Stimulated activated CD4-positive, alpha-beta T cell treated with anti-CD3 and anti-CD28 coated beads, TNF-alpha, amount 100 ng/mL, for 48 hours (primary cell): Measurements from ENCODE around the gene DMRTB1.
"Not testable (repeated sequence)": the region's sequence is repeated elsewhere in the genome, so short reads cannot be mapped to it uniquely, and the experiment has no call there.

Experiments
- DNase-seq, 3 donors: peaks; one replicate each; pipeline ENCODE4 v3.0.0-alpha.2; 2020; ENCODE audit warnings: low read depth in 3 of 3

The DMRTB1 gene

DNA sequence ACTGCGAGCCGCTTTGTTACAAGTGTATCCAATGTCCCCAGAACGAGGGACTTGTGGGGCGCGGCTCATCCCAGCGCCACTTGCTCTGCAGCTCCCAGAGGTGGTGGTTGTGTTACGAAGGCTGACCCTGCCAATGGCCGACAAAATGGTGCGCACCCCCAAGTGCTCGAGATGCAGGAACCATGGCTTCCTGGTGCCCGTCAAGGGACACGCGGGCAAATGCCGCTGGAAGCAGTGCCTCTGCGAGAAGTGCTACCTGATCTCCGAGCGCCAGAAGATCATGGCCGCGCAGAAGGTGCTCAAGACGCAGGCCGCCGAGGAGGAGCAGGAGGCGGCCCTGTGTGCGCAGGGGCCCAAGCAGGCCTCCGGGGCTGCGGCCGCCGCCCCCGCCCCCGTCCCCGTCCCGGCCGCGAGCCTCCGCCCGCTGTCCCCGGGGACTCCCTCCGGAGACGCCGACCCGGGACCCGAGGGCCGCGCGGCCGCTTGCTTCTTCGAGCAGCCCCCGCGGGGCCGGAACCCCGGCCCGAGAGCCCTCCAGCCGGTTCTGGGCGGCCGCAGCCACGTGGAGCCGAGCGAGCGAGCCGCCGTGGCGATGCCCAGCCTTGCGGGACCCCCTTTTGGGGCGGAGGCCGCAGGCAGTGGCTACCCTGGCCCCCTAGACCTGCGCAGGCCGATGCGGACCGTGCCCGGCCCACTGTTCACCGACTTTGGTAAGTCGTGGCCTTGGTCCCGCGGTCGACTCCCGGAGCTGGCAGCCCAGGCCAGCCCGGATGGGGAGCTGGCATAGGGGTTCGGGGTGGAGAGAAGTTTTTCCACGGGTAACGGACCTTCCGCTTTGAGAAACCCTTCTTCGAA is at the start of gene DMRTB1:
TSS of gene DMRTB1 (plus strand) at position 79 of the 855 bp plus-strand sequence. CDS start at position 134, 55 bp downstream.
- DNase-seq = no peak

GRCh38 chr1:53409695-53410094 is 49.5 kb upstream of the DMRTB1 start:
- DNase-seq = no peak

- DNase-seq = no peak
Measured at GRCh38 chr1:53410100-53410541, 49.1 kb upstream of the DMRTB1 start.

DNA sequence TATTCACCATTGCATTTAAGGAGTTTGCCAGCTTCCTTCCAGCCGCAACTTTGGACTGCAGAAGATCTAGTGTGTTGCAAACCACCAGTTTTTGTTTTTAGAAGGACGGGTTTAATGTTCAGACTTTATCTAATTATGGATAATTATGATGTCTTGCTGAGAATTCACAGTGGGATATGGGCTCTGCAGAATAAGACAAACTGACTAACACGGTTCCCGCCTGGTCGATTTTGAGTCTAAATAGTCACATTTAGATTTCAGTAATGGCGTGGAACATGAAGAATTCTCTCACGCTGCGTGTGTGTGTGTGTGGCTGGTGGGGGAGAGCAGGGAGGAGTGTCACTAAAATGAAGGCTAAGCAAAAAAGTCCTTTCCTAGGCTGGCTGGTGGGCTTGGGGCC is 48.5 kb upstream of the DMRTB1 start:
- no peak for DNase-seq

GRCh38 chr1:53411541-53412152 is 47.6 kb upstream of the DMRTB1 start:
- DNase-seq = no peak

- no peak for DNase-seq
Measured at GRCh38 chr1:53412285-53413174, 46.7 kb upstream of the DMRTB1 start.

GRCh38 chr1:53413175-53414001 is 45.8 kb upstream of the DMRTB1 start:
- peak; percentile 29 to 61 (median 32) for DNase-seq

- DNase-seq = no peak
Measured at GRCh38 chr1:53414632-53415031, 44.6 kb upstream of the DMRTB1 start.

DNA sequence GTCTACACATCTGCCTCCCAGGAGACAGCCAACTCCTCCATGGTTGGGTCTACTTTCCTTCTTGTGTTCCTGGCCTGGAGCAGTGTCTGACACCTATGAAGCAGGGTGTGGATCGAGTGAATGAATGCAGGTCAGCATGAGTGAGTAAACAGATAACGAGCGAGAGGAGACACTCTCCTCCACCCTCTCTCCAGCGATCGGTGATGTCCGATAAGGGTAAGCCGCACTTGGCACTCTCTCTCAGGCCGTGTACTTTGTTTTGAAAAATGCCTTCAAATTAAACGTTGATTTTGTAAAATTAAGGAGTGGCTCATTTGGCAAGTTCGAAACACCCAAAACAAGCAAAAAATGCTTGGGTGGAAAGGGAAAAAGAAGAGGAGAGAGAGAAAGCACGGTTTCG is 43.8 kb upstream of the DMRTB1 start:
- no peak for DNase-seq

DNA sequence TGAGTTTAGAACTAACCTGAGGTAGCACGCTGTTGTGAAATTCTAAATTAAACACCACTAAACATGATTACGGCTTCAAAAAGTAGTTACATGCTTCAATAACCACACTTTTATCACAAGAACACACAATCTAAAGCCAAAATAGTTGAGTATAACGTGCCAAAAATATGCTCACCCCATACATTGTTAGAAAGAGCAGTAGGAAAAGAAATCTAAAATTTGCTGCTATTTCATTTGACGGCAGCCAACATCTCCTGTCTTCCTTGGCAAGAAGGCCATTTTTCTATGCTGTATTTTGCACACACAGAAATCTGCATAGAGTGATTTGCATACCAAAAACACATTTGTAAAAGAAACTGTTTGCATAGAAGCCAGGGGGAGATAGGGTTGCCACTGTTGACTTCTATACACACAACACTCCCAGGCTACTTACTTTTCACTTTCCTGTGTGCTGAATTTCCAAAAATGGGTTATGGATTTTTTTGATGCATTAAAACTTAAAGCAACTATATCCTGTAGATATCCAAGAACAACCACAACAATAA is 42.9 kb upstream of the DMRTB1 start:
- DNase-seq = no peak

DNA sequence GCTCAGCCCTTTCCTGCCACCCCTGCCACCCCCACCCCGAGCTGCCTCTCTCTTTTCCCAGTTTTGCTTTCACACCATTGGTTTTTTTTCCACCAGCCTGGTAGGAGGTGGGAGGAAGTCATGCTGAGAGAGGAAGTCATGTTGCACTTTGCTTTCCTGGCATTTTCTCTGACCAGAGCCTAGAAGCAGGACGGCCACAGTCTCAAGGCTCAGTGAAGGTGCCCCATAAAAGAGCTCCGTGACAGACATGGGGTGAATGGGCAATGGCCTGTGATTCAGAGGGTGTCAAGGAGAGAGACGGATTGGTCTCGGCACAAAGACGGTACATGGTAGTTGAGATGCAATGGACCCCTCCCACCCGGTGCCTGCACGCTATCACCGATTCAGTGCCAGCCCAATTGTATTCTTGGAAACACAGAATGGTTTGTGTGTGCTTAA is 42.1 kb upstream of the DMRTB1 start:
- DNase-seq = no peak

DNA sequence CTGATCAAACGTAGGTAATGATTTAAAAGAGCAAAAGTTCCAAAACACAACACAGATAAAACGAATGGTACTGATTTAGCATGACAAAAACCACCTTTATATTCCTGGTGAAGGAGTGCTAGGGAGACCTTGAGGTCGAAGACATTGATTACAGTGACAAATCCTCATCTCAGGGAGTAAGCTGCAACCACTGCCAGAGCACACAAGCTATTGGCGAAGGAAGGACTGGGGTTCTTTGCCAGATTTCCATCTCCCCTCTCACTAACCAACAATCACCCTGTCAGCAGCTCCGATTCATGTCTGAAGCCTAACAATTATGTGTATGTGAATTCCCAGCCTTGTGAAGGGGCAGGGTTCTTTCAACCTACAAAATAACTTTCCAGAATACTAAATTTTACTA is 40.2 kb upstream of the DMRTB1 start:
- no peak for DNase-seq

- no peak for DNase-seq
Measured at GRCh38 chr1:53420341-53420740, 38.9 kb upstream of the DMRTB1 start.

- DNase-seq = no peak
Measured at GRCh38 chr1:53421208-53421607, 38.0 kb upstream of the DMRTB1 start.

- no peak for DNase-seq
Measured at GRCh38 chr1:53430261-53430660, 28.9 kb upstream of the DMRTB1 start.

DNA sequence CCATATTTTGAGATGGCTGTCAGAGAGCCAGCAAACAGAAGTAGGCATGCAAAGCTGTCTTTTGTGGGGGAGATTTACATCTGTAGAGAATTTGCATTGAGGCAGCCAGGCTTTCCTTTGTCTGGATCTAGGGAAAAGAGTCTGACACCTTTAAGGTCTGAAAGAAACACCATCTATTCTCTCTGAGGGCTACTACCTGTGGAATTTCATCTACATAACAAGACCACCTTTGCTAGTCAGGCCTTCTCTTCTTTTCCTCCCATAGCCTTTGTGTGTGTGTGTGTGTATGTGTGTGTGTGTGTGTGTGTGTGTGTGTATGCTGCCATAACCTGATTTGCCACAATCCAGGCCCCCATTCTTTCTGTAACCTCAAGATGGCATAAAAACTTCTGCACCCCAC is 28.4 kb upstream of the DMRTB1 start:
- no peak for DNase-seq

DNA sequence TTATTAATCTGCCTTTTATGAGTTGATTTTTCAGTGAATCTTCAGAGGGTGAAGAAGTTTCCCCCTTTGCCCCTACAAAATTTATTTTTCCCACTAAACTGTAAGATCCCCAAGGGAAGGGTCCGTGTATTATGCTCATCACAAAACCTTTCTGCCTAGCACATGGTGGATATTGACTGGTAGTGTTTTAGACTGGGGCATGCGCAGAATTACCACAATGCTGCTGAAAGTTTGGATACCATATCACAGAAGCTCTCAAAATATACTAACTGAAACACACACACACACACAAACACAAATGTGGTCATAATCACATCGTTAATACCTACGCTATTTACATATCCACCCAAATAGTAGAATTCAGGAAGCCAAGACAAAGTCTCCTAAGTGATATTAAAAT is 28.0 kb upstream of the DMRTB1 start:
- no peak for DNase-seq

DNA sequence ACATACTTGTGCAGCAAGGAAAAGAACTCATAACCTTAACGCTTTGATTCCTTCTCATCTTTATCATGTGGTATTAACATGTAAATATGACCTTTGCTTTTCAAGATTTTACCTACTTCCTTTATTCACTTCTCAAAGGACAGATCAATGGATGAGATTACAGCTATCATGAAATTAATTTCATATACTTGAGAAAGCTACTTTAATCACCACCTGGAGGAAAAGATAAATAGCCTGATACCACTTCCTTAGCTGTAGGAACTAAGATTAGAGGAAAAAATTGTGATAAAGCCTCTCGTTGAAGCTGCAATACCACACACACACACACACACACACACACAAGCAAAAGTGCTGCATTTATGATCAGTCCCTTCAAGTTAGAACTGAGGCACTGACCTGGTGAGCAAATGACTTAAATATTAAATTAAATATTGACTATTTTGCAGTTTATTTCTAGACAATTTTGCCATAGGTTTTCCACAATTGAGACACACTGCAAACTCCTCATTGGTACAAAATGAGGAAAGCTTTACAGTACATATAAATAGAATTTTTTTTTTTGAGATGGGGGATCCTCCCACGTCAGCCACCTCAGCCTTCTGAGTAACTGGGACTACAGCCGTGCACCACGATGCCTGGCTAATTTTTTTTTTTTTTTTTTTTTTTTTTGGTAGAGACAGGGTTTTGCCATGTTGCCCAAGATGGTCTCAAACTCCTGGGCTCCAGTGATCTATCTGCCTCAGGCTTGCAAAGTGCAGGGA is 27.2 kb upstream of the DMRTB1 start:
- no peak for DNase-seq

- DNase-seq = no peak
Measured at GRCh38 chr1:53432611-53433010, 26.6 kb upstream of the DMRTB1 start.

DNA sequence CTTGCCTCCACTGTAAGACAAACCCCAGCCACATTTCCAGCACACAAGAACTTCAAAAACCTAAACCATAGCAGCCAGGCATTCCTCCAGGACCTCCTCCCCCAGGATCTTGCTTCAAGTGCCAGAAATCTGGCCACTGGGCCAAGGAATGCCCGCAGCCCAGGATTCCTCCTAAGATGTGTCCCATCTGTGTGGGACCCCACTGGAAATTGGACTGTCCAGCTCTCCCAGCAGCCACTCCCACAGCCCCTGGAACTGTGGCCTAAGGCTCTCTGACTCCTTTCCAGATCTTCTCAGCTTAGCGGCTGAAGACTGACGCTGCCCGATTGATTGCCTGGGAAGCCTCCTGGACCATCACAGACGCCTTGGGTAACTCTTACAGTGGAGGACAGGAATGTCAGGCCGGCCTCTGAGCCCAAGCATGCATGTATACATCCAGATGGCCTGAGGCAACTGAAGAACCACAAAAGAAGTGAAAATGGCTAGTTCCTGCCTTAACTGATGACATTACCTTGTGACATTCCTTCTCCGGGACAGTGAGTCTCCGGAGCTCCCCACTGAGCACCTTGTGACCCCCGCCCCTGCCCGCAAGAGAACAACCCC is 24.7 kb upstream of the DMRTB1 start:
- not testable (repeated sequence) for DNase-seq
